GM23248 (cell line): ENCODE results near the gene MPZ.

Experiments
- EZH2 ChIP-seq: fragments of 200-600 bp; sonication (generic); IDR thresholded peaks from 2 replicates; pipeline ENCODE4 v1.6.1; 2018; ENCODE audit warnings: antibody characterized with exemption, mild to moderate bottlenecking; ENCODE audit not compliant: insufficient read depth, poor library complexity, severe bottlenecking
- EZH2phosphoT487 ChIP-seq: fragments of 200-600 bp; sonication (generic); IDR thresholded peaks from 2 replicates; pipeline ENCODE4 v1.6.1; 2018; ENCODE audit warnings: antibody characterized with exemption, moderate library complexity, mild to moderate bottlenecking, low read depth; ENCODE audit not compliant: insufficient read depth

- TF ChIP-seq EZH2 (no peak), EZH2phosphoT487 (no peak)
Observed at GRCh38 chr1:161282991-161283390, 26.8 kb downstream of the MPZ start.
